GM10266 (cell line): ENCODE results near the gene KPNA5.
"Not testable (repeated sequence)": the region's sequence is repeated elsewhere in the genome, so short reads cannot be mapped to it uniquely, and the experiment has no call there.

Experiments used
- DNase-seq: peaks from one replicate; pipeline ENCODE4 v3.0.0; 2012; ENCODE audit errors: extremely low spot score
- CTCF ChIP-seq: IDR thresholded peaks from 2 replicates; pipeline ENCODE4 v1.5.1; 2012; ENCODE audit warnings: mild to moderate bottlenecking, low read depth; ENCODE audit not compliant: control insufficient read depth, insufficient read depth; ENCODE audit errors: missing control alignments

KPNA5 gene

GRCh38 chr6:116682334-116682712 is 1.3 kb downstream of the KPNA5 start:
- no peak for TF ChIP-seq CTCF
- DNase-seq, result peak; percentile 25

GRCh38 chr6:116685437-116685993 is 4.5 kb downstream of the KPNA5 start:
- no peak for TF ChIP-seq CTCF
- no peak for DNase-seq

GRCh38 chr6:116686475-116687101 is 5.6 kb downstream of the KPNA5 start:
- not testable (repeated sequence) for DNase-seq

- no peak for TF ChIP-seq CTCF
- no peak for DNase-seq
Observed at GRCh38 chr6:116691154-116691553, 10.1 kb downstream of the KPNA5 start.

GRCh38 chr6:116692873-116693272 is 11.9 kb downstream of the KPNA5 start:
- DNase-seq, result not testable (repeated sequence)

- not testable (repeated sequence) for DNase-seq
Observed at GRCh38 chr6:116693275-116693674, 12.3 kb downstream of the KPNA5 start.

- no peak for TF ChIP-seq CTCF
- DNase-seq, result peak; percentile 58
Observed at GRCh38 chr6:116695401-116695800, 14.4 kb downstream of the KPNA5 start.

- no peak for TF ChIP-seq CTCF
Observed at GRCh38 chr6:116697480-116697879, 16.5 kb downstream of the KPNA5 start.

GRCh38 chr6:116703888-116704287 is 22.9 kb downstream of the KPNA5 start:
- DNase-seq, result not testable (repeated sequence)

More at GRCh38 chr6:116697480-116697879, 16.5 kb downstream of the KPNA5 start:
- DNase-seq, result no peak
